Muscle of leg (tissue), 11 donors: ENCODE data around the gene SLC17A9. TPM values are rescaled to one million over a fixed set of nuclear protein-coding genes. Genes with fewer than 3 reads are reported as not detected.

ENCODE experiments used
- DNase-seq: peaks from one replicate; pipeline ENCODE4 v3.0.0; 2013
- H3K27ac ChIP-seq: one replicate; pipeline ENCODE4 v1.5.1; 2013; ENCODE audit warnings: mild to moderate bottlenecking, low read length, control low read depth
- H3K27me3 ChIP-seq: one replicate; pipeline ENCODE4 v1.6.1; 2013; ENCODE audit warnings: low read length; ENCODE audit not compliant: control insufficient read depth, insufficient read depth
- H3K36me3 ChIP-seq: one replicate; pipeline ENCODE4 v1.6.1; 2013; ENCODE audit warnings: low read length; ENCODE audit not compliant: control insufficient read depth, insufficient read depth
- H3K4me1 ChIP-seq: one replicate; pipeline ENCODE4 v1.6.1; 2013; ENCODE audit warnings: low read length; ENCODE audit not compliant: control insufficient read depth, insufficient read depth
- H3K4me3 ChIP-seq: one replicate; pipeline ENCODE4 v1.5.1; 2013; ENCODE audit warnings: low read length, control low read depth
- H3K9me3 ChIP-seq: replicated peaks from 2 replicates; pipeline ENCODE4 v1.6.1; 2013; ENCODE audit warnings: low read depth, low read length; ENCODE audit not compliant: control insufficient read depth
- WGBS: methylation state at CpG from one replicate; pipeline ENCODE4 v1.1.5; 2013; ENCODE audit warnings: missing lambda C conversion rate; ENCODE audit not compliant: insufficient coverage; 5-methylcytosine and 5-hydroxymethylcytosine counted together
- polyA plus RNA-seq, 8 donors: library from polyadenylated mRNA; unstranded; fragments of 120-200 nt; gene quantifications; one replicate each; pipeline versions ENCODE4 v1.2.1 to v1.2.3, GENCODE V29; 2013; ENCODE audit warnings: inconsistent platforms in 1 of 8, low replicate concordance in 1 of 8; ENCODE audit not compliant: insufficient read length in 8 of 8, insufficient read depth in 1 of 8
- total RNA-seq: library from RNA; stranded (reverse); fragments of 120-200 nt; gene quantifications from one replicate; pipeline ENCODE4 v1.2.4, GENCODE V29; 2013

Gene SLC17A9
- total and polyA plus RNA-seq, 9 donors, result 0.41 to 1.7 (median 1.2) TPM

DNA sequence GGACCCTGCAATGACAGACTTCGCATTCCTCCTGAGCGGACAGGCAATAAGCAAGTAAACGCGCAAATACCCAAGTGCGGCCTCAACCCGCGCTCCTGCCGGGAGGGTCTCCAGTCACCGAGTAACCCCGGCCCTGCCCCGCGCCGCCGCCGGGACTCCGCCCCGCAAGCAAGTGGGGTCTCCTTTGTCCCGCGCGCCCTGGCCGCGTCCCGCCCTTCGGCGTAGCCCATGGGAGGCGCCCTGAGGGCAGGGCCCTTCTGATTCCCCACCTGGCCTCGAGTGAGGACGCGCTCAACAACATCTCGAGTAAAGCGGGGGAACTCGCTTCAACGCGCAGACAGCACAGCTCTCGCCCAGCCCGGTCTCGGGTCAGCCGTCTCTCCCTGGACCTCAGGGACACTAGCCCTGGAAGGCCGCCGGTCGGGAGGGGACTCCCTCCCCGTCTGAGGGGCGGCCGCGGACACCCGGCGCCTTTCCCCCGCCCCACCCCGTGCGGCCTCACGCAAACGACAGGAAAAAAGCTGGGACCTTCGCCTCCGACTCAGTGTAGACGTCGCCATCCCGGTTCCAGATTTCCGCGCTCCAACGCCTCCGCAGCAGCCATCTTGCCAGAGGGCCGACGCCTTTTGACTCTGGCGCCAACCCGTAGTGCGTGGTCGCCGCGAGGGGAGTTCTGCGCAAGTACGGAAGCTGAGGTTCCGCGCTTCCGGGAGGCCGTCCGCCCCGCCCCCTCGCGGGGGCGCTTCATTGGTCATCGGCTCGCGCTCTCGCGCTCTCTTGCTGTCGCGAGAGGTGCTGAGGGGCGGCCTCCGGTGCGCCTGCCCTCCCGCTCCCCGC lies 15.0 kb upstream of the SLC17A9 start:
- H3K9me3 ChIP-seq, result no peaks in the 10 kb centered on the region
- WGBS, result under 1% methylated on average over 76 of the region's 92 CpGs
- no peaks in the 10 kb centered on the region for H3K27me3 ChIP-seq
- H3K4me1 ChIP-seq, result peaks cover 25% of the 10 kb centered on the region
- DNase-seq, result peak; percentile 98
- H3K36me3 ChIP-seq, result peaks cover 31% of the 10 kb centered on the region
- H3K27ac ChIP-seq, result peak overlapping the region; percentile 94
- H3K4me3 ChIP-seq, result peak overlapping the region; percentile 99

DNA sequence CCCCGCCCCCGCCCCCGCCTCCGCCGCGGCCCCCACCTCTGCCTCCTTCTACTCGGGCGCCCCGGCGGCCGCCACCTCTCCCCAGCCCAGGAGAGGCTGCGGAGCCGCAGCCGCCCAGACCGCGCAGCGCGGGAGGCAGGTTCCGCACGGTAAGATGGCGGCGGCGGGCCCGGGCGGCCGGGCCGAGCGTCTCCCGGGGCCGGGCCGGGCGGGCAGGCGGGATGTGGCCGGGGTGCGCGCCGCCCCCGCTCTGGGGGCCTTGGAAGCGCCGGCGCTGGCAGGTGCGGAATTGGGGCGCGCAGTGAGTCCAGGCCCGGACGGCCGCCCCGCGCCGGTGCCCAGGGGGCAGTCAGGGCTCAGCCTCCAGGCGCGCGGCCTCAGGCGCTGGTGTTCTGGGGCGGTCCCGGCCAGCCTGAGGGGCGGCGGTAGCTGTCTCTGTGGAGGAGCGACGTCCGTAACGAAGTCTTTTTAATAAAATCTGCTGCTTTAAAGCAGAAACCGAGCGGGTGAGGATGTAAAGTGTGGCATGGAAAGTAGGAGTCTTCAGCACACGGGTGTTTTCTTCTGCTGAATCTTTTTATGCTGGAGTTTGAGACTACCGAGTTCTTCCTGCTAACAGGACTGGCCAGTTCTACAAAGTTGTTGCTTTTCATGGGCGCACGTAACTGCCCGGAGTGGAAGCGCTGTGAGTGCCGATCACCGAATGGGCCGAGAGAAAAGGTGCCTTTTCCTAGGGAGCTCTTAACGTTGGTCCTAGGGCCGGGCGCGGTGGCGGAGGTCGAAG lies 14.2 kb upstream of the SLC17A9 start, which contains the start of gene GID8:
TSS of gene GID8 (plus strand) at position 43 of the 784 bp plus-strand sequence. CDS start 3,356 bp downstream, outside the sequence.
- peaks cover 39% of the 10 kb centered on the region for H3K36me3 ChIP-seq
- H3K27ac ChIP-seq, result peak within 1 kb of the TSS; percentile 94
- no peaks in the 10 kb centered on the region for H3K27me3 ChIP-seq
- peaks cover 25% of the 10 kb centered on the region for H3K4me1 ChIP-seq
- peak; percentile 65 for DNase-seq
- WGBS, result under 1% methylated on average over 73 of the region's 79 CpGs
- H3K4me3 ChIP-seq, result peak within 1 kb of the TSS; percentile 99
- no peaks in the 10 kb centered on the region for H3K9me3 ChIP-seq

DNA sequence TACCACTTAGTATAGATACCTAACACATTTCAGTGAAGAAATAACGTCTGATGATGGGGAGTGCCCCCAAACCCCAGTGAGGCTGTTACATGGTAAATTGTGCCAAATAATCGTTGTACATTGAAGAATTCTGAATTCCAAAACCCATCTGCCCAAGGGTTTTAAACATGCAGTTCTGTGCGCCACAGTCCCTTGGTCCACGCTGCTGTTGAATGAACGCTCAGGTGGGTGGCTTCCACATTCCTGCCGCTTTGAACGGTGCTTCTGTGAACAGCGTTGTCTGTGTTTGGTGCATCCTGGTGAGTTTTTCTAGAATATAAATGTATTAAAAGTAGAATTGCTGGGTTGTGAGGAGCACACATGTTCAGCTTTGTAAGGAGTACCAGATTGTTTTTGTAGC lies 11.6 kb upstream of the SLC17A9 start:
- H3K27ac ChIP-seq, result no peak overlapping the region
- 93% methylated on average over 7 of the region's 8 CpGs for WGBS
- no peak for DNase-seq
- H3K36me3 ChIP-seq, result peaks cover 46% of the 10 kb centered on the region
- H3K9me3 ChIP-seq, result no peaks in the 10 kb centered on the region
- peaks cover 21% of the 10 kb centered on the region for H3K4me1 ChIP-seq
- H3K4me3 ChIP-seq, result no peak overlapping the region
- H3K27me3 ChIP-seq, result no peaks in the 10 kb centered on the region

DNA sequence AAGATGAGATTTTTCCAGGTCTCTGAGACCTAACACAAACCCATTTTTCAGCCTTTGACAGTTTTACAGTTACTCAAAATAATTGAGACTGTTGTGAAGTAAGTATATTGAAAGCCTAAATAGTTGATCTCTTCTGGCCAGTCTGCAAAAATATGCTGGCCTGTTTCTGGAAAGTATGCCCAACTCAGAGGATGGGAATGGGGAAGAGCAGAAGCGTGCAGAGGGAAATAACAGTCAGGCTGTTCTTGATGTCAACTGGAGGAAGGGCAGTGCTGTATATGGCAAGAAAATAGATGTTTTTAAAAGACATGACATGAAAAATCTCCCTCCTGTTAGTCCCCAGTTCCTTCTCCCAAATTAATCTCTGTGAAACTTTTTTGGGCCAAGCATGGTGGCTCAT lies 10.7 kb upstream of the SLC17A9 start:
- Histone ChIP-seq H3K4me1 (peaks cover 13% of the 10 kb centered on the region), H3K27me3 (no peaks in the 10 kb centered on the region), H3K9me3 (no peaks in the 10 kb centered on the region), H3K4me3 (no peak overlapping the region), H3K36me3 (peaks cover 52% of the 10 kb centered on the region), H3K27ac (no peak overlapping the region)
- DNase-seq, result no peak
- WGBS, result no CpG with 5 or more reads among the region's 1 CpG

DNA sequence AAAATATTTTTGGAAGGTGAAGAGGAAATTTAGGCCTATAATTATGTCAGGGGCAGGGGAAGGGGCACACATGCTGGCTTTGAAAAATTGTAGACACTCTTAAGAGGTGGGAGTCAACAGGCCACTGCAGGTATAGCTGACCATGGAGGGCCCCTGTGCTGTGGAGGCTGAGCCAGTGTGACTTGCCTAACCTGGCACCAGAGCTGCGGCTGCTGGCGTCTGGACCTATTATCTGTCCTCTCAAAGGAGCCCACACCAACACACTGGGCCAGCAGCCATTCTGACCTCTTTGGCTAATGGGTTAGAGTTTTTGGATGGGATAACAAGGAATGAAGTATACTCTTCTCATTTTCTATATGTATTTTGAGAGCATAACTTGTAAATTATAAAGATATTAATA lies 10.1 kb upstream of the SLC17A9 start:
- H3K27me3 ChIP-seq, result no peaks in the 10 kb centered on the region
- peaks cover 57% of the 10 kb centered on the region for H3K36me3 ChIP-seq
- no peak for DNase-seq
- H3K27ac ChIP-seq, result no peak overlapping the region
- no peaks in the 10 kb centered on the region for H3K9me3 ChIP-seq
- H3K4me3 ChIP-seq, result no peak overlapping the region
- H3K4me1 ChIP-seq, result peaks cover 13% of the 10 kb centered on the region
- WGBS, result no CpG with 5 or more reads among the region's 2 CpGs

DNA sequence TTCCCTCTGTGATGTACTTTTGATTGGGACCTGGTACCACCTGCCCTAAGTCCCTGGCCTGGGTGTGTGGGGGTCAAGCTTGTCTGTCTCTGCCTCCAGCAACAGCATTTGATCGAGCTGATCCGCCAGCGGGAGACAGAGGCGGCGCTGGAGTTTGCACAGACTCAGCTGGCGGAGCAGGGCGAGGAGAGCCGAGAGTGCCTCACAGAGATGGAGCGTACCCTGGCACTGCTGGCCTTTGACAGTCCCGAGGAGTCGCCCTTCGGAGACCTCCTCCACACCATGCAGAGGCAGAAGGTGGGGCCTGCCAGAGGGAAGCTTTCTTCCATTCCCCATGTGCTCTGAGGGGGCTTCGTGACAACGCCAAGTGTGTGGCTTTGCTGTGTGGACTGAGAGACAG lies 9.1 kb upstream of the SLC17A9 start:
- Histone ChIP-seq H3K36me3 (peaks cover 61% of the 10 kb centered on the region), H3K9me3 (no peaks in the 10 kb centered on the region), H3K27ac (no peak overlapping the region), H3K27me3 (no peaks in the 10 kb centered on the region), H3K4me3 (no peak overlapping the region), H3K4me1 (peaks cover 13% of the 10 kb centered on the region)
- WGBS, result 95% methylated on average over 9 of the region's 14 CpGs
- no peak for DNase-seq

DNA sequence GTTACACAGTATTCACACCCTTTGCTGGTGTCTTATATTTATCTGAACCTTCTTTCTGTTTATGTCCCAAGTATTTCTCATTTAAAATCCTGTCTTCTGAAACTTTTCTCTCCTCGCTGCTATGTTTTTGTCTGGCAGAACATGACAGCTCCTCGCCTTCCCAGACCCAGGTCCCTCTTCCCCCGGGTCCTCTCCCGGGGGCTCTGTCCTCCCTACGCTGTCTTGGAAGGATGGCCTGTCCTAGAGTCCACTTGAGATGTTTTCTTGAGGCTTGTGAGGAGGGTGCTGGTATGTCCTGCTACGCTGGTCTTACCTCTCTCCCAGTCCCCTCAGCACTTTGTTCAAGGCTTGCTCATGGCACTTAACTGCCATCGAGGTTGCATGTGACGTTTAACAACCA lies 8.3 kb upstream of the SLC17A9 start:
- 83% methylated on average over 2 of the region's 8 CpGs for WGBS
- Histone ChIP-seq H3K4me1 (peaks cover 7% of the 10 kb centered on the region), H3K27ac (no peak overlapping the region), H3K27me3 (no peaks in the 10 kb centered on the region), H3K9me3 (no peaks in the 10 kb centered on the region), H3K36me3 (peaks cover 66% of the 10 kb centered on the region), H3K4me3 (no peak overlapping the region)
- no peak for DNase-seq

DNA sequence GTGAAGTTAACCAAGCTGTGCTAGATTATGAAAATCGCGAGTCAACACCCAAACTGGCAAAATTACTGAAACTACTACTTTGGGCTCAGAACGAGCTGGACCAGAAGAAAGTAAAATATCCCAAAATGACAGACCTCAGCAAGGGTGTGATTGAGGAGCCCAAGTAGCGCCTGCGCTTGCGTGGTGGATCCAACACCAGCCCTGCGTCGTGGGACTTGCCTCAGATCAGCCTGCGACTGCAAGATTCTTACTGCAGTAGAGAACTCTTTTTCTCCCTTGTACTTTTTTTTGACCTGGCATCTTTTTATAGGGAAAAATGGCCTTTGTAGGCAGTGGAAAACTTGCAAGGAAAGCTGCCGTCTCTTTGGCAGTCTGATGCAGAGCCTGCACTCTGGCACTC lies 7.8 kb upstream of the SLC17A9 start:
- DNase-seq, result no peak
- Histone ChIP-seq H3K4me3 (no peak overlapping the region), H3K9me3 (no peaks in the 10 kb centered on the region), H3K36me3 (peaks cover 70% of the 10 kb centered on the region), H3K27me3 (no peaks in the 10 kb centered on the region), H3K4me1 (peaks cover 2% of the 10 kb centered on the region), H3K27ac (no peak overlapping the region)
- 92% methylated on average over 6 of the region's 10 CpGs for WGBS

DNA sequence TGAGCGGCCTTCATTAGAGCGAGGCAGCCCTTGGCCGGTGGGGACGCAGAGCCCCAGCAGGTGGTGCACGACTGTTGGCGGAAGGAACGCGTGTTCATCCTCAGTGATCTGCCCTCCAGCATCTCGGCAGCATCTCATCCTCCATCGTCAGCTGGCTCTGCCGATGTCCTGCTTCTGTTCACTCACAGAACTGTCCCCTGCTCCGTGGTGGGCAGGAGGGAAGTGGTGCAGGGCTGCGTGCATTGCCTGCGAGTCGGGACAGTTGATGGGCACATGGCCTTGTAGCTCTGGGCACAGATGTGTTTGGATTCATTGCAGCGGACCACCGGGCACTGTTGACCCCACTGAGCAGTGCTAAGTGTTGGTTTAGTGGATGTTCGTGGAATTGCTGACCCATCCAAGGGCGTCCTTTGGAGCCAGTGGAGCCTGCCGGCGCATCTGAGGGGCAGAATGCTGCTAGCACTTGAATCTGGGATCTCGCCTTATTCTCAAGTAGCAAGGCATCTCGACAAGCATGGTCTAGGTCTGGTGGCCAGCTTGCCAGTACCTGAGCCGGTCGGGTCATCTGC lies 6.7 kb upstream of the SLC17A9 start:
- H3K36me3 ChIP-seq, result peaks cover 79% of the 10 kb centered on the region
- WGBS, result 92% methylated on average over 24 of the region's 25 CpGs
- H3K9me3 ChIP-seq, result no peaks in the 10 kb centered on the region
- no peaks in the 10 kb centered on the region for H3K4me1 ChIP-seq
- no peak for DNase-seq
- no peaks in the 10 kb centered on the region for H3K27me3 ChIP-seq
- H3K4me3 ChIP-seq, result no peak overlapping the region
- H3K27ac ChIP-seq, result no peak overlapping the region

DNA sequence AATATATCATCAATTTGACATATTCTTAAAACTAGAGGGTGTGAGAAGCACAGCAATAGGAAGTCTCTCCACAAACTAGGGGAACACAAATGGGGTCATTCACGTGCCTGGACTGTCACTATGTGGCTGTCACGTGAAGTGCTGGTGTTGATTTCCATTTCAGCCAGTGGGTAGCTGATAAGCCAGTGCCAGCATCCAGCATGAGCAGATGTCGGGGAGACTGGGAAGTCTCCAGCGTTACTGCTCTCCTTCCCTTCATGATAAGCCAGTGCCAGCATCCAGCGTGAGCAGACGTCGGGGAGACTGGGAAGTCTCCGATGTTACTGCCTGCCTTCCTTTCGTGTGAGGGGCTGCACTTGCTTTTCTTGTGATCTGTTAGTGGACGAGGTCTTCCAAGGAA lies 5.6 kb upstream of the SLC17A9 start:
- Histone ChIP-seq H3K4me3 (no peak overlapping the region), H3K27me3 (no peaks in the 10 kb centered on the region), H3K4me1 (no peaks in the 10 kb centered on the region), H3K36me3 (peaks cover 69% of the 10 kb centered on the region), H3K9me3 (no peaks in the 10 kb centered on the region), H3K27ac (no peak overlapping the region)
- 98% methylated on average over 4 of the region's 10 CpGs for WGBS
- no peak for DNase-seq
